AG09319 (cell line): Measurements from ENCODE around the gene YBX2.

Experiments used
- DNase-seq: peaks from one replicate; pipeline ENCODE4 v3.0.0-alpha.2; 2010; ENCODE audit warnings: low read depth; ENCODE audit errors: extremely low read depth
- TF ChIP-seq, protein P1 (sequence below): IDR thresholded peaks from 2 replicates; pipeline ENCODE4 v1.5.1; 2011; ENCODE audit warnings: low read depth, mild to moderate bottlenecking, inconsistent platforms, low read length, moderate library complexity

YBX2 gene

DNA sequence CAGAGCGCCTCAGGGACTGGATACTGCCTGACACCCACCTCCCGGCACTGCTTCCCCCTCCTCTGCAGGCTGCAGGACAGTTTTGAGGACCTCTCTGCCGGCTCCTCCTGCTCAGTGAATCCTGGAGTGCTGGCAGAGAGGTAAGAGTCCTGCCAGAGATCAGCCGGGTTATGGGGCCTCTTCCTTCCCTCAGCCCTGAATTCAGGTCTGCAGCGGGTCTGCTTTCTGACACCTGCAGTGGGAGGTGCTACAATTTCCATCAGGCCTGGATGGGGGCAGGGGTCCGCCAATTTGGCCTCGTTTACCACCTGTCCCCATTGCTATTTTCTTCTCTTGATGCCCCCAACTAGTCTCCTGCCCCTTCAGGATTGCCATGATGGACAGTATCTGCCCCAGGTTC is 37.7 kb upstream of the YBX2 start:
- no peak for DNase-seq
- TF ChIP-seq, protein P1, sequence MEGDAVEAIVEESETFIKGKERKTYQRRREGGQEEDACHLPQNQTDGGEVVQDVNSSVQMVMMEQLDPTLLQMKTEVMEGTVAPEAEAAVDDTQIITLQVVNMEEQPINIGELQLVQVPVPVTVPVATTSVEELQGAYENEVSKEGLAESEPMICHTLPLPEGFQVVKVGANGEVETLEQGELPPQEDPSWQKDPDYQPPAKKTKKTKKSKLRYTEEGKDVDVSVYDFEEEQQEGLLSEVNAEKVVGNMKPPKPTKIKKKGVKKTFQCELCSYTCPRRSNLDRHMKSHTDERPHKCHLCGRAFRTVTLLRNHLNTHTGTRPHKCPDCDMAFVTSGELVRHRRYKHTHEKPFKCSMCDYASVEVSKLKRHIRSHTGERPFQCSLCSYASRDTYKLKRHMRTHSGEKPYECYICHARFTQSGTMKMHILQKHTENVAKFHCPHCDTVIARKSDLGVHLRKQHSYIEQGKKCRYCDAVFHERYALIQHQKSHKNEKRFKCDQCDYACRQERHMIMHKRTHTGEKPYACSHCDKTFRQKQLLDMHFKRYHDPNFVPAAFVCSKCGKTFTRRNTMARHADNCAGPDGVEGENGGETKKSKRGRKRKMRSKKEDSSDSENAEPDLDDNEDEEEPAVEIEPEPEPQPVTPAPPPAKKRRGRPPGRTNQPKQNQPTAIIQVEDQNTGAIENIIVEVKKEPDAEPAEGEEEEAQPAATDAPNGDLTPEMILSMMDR, result no peak

DNA sequence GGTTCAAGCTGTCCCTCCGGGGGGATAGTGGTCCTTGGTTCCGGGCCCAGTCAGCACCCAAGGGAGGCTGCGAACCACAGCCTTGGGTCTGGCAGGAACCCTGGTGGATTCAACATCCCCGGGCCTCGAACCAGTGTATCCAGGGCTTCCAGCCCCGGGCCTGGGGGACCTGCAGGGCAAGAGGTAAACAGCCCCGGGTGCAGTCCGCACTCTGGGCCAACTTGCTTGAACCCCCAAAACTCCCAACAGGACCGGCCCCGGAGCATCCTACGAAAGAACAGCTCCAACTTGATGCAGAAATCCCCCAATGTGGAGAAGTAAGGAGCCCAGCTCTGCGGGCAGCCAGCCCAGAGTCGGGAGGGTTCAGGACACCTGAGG is 36.2 kb upstream of the YBX2 start:
- TF ChIP-seq, protein P1, result no peak
- no peak for DNase-seq

DNA sequence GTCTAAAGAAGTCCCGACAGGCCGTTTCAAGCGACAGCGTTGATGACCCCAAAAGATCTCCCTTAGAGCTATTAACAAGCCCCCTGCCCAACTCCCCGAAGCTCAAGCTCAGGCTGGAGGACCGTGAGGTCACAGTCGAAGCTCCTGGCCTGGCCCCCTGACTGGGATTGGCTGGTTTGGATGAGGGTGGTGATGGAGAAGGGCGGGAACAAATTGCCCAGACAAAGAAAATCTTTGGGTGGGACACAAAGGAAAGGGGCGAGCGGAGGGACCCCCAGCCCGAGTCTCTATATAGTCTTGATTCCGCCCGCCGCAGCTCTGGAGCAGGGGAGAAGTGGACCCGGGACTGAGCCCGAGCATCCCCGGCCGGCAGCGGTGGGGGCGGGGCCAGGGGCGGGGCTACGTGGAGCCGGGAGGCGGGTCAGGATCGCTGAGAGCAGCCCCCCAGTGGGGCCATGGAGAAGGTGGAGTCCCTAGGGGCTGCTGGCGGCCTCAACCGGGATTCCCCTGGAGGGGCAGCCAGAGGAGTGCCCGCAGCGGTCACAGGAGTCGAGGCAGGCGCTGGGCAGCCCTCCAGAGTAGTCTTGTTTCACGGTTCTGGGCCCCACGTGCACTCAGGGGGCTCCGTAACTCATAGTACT is 35.7 kb upstream of the YBX2 start:
- TF ChIP-seq, protein P1, result no peak
- DNase-seq, result no peak

DNA sequence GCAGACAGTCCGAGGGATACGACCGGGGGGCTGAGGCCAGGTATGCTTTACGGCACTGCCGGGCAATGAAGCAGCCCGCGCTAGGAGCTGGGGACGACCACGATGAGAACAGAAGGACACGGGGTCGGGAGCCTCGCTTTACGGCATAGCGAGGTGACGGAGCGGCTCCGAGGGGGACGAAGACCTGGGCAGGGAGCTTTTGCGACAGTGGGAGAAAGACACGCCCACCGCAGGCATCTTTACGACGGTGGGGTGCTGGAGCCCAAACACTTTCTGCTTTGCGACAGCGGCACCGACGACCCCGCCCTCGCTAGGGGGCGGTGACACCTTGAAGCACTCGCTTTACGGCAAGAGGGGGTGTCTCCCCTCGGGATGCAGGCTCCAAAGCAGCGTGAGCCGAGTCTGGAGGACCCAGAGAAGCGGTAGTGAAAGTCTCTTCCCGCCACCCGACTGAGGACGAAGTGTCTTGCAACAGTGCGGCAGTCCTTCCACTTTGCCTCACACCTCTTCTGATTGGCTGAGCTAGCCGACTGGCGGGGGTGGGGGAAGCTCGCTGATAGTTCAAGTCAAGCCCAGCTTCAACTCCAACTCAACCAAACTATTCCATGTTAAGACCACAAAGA is 35.0 kb upstream of the YBX2 start:
- TF ChIP-seq, protein P1, result no peak
- DNase-seq, result peak; percentile 98

DNA sequence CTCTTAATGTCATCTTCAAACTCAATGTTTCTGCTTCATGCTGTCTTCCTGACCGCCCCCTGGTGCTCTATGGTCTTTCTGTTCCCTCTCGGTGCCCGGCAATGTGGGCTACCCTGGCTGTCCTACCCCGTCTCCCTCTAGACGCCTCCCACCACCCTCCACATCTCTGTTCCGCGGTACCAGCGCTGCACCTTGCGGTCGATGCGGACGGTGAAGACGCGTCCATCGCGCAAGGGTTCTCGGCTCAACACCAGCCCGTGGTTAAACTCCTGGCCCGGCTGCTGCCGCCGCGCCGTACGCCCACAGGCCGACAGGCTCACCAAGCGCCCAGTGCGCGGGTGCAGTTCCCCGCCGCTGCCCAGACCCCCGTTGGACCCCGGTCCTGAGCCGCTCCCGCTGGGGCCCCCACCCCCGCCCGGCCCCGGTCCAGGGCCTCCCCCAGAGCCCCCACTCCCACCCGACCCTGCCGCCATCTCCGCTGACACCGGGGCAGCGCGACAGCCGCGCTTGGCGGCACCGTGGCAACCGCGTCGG is 34.5 kb upstream of the YBX2 start, which contains the start of gene NEURL4:
Gene NEURL4 (minus strand): TSS at position 496 of the 534 bp plus-strand sequence. CDS start 23 bp downstream, at position 473.
- no peak for DNase-seq
- TF ChIP-seq, protein P1, result no peak; the same call in 1 of the 2 replicates

DNA sequence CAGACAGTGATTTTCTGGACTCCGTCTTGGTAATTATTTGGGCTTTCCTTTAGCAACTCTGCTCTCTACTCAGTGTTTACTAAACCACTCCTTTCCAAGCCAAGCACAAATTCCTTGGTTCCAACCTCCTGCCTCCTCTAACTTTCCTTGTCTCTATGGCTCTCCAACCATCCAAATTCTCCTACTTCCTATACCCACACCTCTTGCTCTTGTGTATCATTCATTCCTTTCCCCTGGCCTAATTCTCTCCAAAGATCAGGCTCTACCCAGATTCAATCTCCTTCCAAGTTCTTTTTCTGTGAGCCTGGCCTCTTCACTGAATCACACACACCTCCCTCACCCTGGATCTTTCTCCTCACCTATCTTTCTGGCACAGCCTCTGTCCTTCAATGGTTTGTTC is 33.6 kb upstream of the YBX2 start:
- TF ChIP-seq, protein P1, result no peak
- no peak for DNase-seq

DNA sequence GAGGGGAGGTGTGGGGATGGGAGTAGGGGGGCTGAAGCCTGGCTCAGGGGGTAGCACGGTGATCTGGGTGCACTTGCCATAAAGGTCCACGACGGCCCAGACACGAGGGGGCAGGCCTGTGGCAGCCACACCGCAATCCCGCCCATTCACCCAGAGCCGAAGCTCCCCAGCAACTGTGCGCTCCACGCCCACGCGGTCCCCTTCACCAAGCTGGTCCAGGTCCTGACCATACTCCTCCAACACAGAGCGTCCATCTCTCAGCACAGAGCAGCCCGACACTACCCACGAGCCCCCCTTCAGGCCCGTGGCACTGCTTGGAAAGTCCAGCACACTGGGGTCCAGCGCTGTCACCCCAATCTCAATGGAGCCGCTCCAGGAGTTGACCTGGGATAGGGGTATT is 33.1 kb upstream of the YBX2 start:
- TF ChIP-seq, protein P1, result no peak
- DNase-seq, result no peak
